ENCODE data around the gene PLA1A. TPM values are rescaled to one million over a fixed set of nuclear protein-coding genes. Genes with fewer than 3 reads are reported as not detected.

The PLA1A gene
- total and polyA plus RNA-seq, 2 experiments from 2014 or later: not detected

GRCh38 chr3:119557877-119558269 is 39.8 kb upstream of the PLA1A start:
- TF ChIP-seq EZH2 (IDR thresholded peaks at IDR 0.05; ENCODE audit: insufficient read depth, poor library complexity, severe bottlenecking): no peak
- no peak for TF ChIP-seq EZH2phosphoT487 (IDR thresholded peaks at IDR 0.05; ENCODE audit: insufficient read depth, low read depth)
- in situ Hi-C loops (cut with MboI): no loop called here
- H2AFZ ChIP-seq: no peak overlapping the region
- H3K9me2 ChIP-seq (ENCODE audit: insufficient read depth): no peaks in the 10 kb centered on the region
- no peaks in the 10 kb centered on the region for H3K27me3 ChIP-seq (replicated peaks; ENCODE audit: insufficient read depth)
- H3K9me3 ChIP-seq (ENCODE audit: low read depth): no peaks in the 10 kb centered on the region
- H3K27ac ChIP-seq: no peak overlapping the region
- H3K36me3 ChIP-seq (ENCODE audit: low read depth): no peaks in the 10 kb centered on the region
- no peak overlapping the region for H3K9ac ChIP-seq
- WGBS, 2 experiments (ENCODE audit: low coverage in 1 of 2, low lambda C conversion rate in 2 of 2, missing lambda C conversion rate in 2 of 2): 56 to 57% methylated on average over 3 of the region's 3 CpGs
- no peak overlapping the region for H3K4me2 ChIP-seq (ENCODE audit: unreplicated experiment)
- H3K79me2 ChIP-seq (ENCODE audit: insufficient read depth): no peaks in the 10 kb centered on the region
- H4K20me1 ChIP-seq (ENCODE audit: insufficient read depth): no peaks in the 10 kb centered on the region
- no peak overlapping the region for H3K4me3 ChIP-seq
- no peak for DNase-seq
- no peaks in the 10 kb centered on the region for H3F3A ChIP-seq (ENCODE audit: insufficient read depth)
- H3K4me1 ChIP-seq (ENCODE audit: insufficient read depth): no peaks in the 10 kb centered on the region

GRCh38 chr3:119558626-119559317 is 38.9 kb upstream of the PLA1A start:
- H4K20me1 ChIP-seq (ENCODE audit: insufficient read depth): no peaks in the 10 kb centered on the region
- no peaks in the 10 kb centered on the region for H3K9me2 ChIP-seq (ENCODE audit: insufficient read depth)
- H3F3A ChIP-seq (ENCODE audit: insufficient read depth): no peaks in the 10 kb centered on the region
- H3K27ac ChIP-seq: no peak overlapping the region
- H3K9ac ChIP-seq: no peak overlapping the region
- H3K4me3 ChIP-seq: no peak overlapping the region
- no peaks in the 10 kb centered on the region for H3K4me1 ChIP-seq (ENCODE audit: insufficient read depth)
- 56 to 58% methylated on average over 9 of the region's 9 CpGs for WGBS, 2 experiments (ENCODE audit: low coverage in 1 of 2, low lambda C conversion rate in 2 of 2, missing lambda C conversion rate in 2 of 2)
- H3K79me2 ChIP-seq (ENCODE audit: insufficient read depth): no peaks in the 10 kb centered on the region
- no peak overlapping the region for H3K4me2 ChIP-seq (ENCODE audit: unreplicated experiment)
- peak overlapping the region; percentile 7; the same call in 1 of the 2 replicates for H2AFZ ChIP-seq
- H3K27me3 ChIP-seq (replicated peaks; ENCODE audit: insufficient read depth): no peaks in the 10 kb centered on the region
- no peaks in the 10 kb centered on the region for H3K9me3 ChIP-seq (ENCODE audit: low read depth)
- no peaks in the 10 kb centered on the region for H3K36me3 ChIP-seq (ENCODE audit: low read depth)
- TF ChIP-seq EZH2phosphoT487 (IDR thresholded peaks at IDR 0.05; ENCODE audit: insufficient read depth, low read depth) (no peak), EZH2 (IDR thresholded peaks at IDR 0.05; ENCODE audit: insufficient read depth, poor library complexity, severe bottlenecking) (no peak)
- no peak for DNase-seq
- in situ Hi-C loops (cut with MboI): no loop called here

GRCh38 chr3:119559441-119559963 is 38.2 kb upstream of the PLA1A start, which contains the start of gene CD80:
Gene CD80, minus strand, starts transcription at chr3:119559614. Its CDS starts 1,886 bp downstream, at chr3:119557728.
- 11 to 12% methylated on average over 7 of the region's 7 CpGs for WGBS, 2 experiments (ENCODE audit: low coverage in 1 of 2, low lambda C conversion rate in 2 of 2, missing lambda C conversion rate in 2 of 2)
- H2AFZ ChIP-seq: peak within 1 kb of the TSS; percentile 7; the same call in 1 of the 2 replicates
- in situ Hi-C loops (cut with MboI): no loop called here
- no peak within 1 kb of the TSS for H3K4me3 ChIP-seq
- no peaks in the 10 kb centered on the region for H3F3A ChIP-seq (ENCODE audit: insufficient read depth)
- no peak within 1 kb of the TSS for H3K4me2 ChIP-seq (ENCODE audit: unreplicated experiment)
- DNase-seq: peak; percentile 72
- TF ChIP-seq EZH2phosphoT487 (IDR thresholded peaks at IDR 0.05; ENCODE audit: insufficient read depth, low read depth): no peak
- TF ChIP-seq EZH2 (IDR thresholded peaks at IDR 0.05; ENCODE audit: insufficient read depth, poor library complexity, severe bottlenecking): no peak
- no peaks in the 10 kb centered on the region for H4K20me1 ChIP-seq (ENCODE audit: insufficient read depth)
- no peaks in the 10 kb centered on the region for H3K36me3 ChIP-seq (ENCODE audit: low read depth)
- H3K79me2 ChIP-seq (ENCODE audit: insufficient read depth): no peaks in the 10 kb centered on the region
- no peaks in the 10 kb centered on the region for H3K9me3 ChIP-seq (ENCODE audit: low read depth)
- H3K27ac ChIP-seq: no peak within 1 kb of the TSS
- H3K9ac ChIP-seq: no peak within 1 kb of the TSS
- no peaks in the 10 kb centered on the region for H3K4me1 ChIP-seq (ENCODE audit: insufficient read depth)
- no peaks in the 10 kb centered on the region for H3K9me2 ChIP-seq (ENCODE audit: insufficient read depth)
- H3K27me3 ChIP-seq (replicated peaks; ENCODE audit: insufficient read depth): no peaks in the 10 kb centered on the region

GRCh38 chr3:119560160-119560559 is 37.5 kb upstream of the PLA1A start:
- H3K27me3 ChIP-seq (replicated peaks; ENCODE audit: insufficient read depth): no peaks in the 10 kb centered on the region
- DNase-seq: no peak
- 65 to 71% methylated on average over 4 to 5 of the region's 5 CpGs for WGBS, 2 experiments (ENCODE audit: low coverage in 1 of 2, low lambda C conversion rate in 2 of 2, missing lambda C conversion rate in 2 of 2)
- no peaks in the 10 kb centered on the region for H3K9me3 ChIP-seq (ENCODE audit: low read depth)
- no peak overlapping the region for H3K4me3 ChIP-seq
- H3K4me2 ChIP-seq (ENCODE audit: unreplicated experiment): no peak overlapping the region
- no peaks in the 10 kb centered on the region for H4K20me1 ChIP-seq (ENCODE audit: insufficient read depth)
- H3K9me2 ChIP-seq (ENCODE audit: insufficient read depth): no peaks in the 10 kb centered on the region
- no peaks in the 10 kb centered on the region for H3K36me3 ChIP-seq (ENCODE audit: low read depth)
- TF ChIP-seq EZH2 (IDR thresholded peaks at IDR 0.05; ENCODE audit: insufficient read depth, poor library complexity, severe bottlenecking) (no peak), EZH2phosphoT487 (IDR thresholded peaks at IDR 0.05; ENCODE audit: insufficient read depth, low read depth) (no peak)
- H3K79me2 ChIP-seq (ENCODE audit: insufficient read depth): no peaks in the 10 kb centered on the region
- H3K27ac ChIP-seq: no peak overlapping the region
- no peaks in the 10 kb centered on the region for H3F3A ChIP-seq (ENCODE audit: insufficient read depth)
- in situ Hi-C loops (cut with MboI): no loop called here
- no peak overlapping the region for H2AFZ ChIP-seq
- no peaks in the 10 kb centered on the region for H3K4me1 ChIP-seq (ENCODE audit: insufficient read depth)
- H3K9ac ChIP-seq: no peak overlapping the region

Measured in GM23248 (cell line).